GM21390 (cell line): ENCODE data around the gene GPR141.

Experiments
- ATAC-seq: cut with Tn5 transposase; IDR thresholded peaks from one replicate; pipeline ENCODE4 v1.9.1; 2021; ENCODE audit not compliant: unreplicated experiment

Gene GPR141

DNA sequence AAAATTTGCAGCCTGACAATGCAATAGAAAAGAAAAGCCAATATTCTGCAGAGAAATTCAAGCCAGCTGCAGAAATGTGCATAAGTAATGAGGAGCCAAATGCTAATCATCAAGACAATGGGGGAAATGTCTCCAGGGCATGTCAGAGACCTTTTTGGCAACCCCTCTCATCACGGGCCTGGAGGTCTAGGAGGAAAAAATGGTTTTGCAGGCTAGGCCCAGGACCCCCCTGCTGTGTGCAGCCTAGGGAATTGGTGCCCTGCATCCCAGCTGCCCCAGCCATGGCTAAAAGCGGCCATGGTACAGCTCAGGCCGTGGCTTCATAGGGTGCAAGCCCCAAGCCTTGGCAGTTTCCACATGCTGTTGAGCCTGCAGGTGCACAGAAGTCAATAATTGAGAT lies 92.4 kb downstream of the GPR141 start:
- no peak for ATAC-seq

DNA sequence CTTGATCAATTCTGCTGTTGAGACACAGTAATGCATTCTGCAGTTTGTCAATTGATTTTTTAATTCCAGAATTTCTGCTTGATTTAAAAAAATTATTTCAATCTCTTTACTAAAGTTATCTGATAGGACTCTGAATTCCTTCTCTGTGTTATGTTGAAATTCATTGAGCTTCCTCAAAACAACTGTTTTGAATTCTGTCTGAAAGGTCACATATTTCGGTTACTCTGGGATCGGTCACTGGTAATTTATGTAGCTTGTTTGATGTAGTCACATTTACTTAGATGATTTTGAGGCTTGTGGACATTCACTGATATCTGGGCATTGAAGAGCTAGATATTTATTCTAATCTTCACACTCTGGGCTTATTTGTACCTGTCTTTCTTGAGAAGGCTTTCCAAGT lies 97.6 kb downstream of the GPR141 start:
- no peak for ATAC-seq

DNA sequence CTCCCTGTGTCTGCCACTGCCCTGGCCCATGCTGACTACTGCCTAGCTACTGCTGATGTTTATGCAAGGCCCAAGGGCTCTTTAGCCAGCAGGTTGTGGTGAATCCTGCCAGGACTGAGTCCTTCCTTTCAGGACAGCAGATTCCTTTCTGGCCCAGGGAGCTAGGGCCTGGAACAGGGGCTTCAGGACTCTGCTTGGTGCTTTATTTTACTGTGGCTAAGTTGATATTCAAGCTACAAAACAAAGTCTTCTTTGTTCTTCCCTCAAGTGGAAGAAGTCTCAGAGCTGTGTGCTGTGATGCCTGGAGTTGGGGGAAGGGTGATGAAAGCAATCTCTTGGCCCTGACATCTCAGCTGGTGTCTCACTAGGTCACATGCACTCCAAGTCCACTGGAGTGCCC lies 98.6 kb downstream of the GPR141 start:
- ATAC-seq: no peak

DNA sequence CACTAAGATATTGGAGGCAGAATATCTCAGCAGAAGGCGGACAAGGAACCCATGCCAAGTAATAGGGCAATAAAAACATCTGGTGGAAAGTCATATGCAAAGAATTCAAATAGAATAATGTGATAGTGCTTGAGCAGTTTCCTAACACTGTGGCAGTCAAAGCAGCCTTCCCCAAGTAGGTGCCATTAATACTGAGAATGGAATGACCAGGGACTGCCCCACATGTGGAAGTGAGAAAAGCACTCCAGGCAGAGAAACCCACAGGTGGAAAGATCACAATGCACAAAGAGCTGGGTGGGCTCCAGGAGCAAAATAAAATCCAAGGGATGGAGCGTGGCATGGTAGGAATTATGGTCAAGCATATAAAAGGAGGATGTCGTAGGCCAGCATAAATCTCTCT lies 100.4 kb downstream of the GPR141 start:
- no peak for ATAC-seq

DNA sequence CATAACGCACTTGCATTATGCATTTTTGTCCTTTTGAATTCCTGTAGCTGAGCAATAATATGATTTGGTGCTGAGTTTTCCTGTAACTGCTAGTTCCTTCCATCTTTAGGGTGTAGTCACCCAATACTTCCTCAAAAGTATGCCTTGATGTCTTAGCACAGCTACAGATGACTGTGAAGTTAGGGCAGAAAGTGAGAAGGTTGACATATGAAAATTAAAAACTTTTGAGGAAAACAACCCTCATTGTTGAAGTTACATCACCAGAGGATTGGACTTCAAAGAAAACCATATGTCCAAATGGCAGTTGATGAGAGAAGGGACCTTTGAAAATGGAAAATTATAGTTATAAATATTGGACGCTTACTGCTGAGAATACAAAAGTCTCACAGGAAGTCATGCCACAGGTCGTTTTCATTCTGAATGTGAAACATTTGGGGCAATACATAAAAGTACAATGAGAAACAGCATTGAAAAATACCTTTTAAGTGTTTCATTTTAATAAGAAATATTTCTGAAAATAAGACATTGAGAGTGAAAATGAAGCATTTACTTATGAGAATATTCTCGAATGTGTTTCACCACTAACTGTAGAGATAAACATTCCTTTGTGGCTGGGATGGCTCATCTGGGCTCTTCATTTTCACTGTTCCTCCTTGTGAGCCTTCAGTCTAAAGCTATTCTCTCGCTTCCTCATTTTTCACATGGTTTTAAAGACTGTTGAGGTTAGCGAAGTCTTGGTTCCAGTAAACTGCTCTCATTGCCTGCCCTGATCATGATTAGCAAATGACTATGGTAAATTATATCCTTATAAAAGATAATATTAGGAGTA lies 103.4 kb downstream of the GPR141 start:
- ATAC-seq: peak; percentile 89
